Activated CD4-positive, alpha-beta T cell treated with anti-CD3 and anti-CD28 coated beads, Interleukin-2, amount 50 U/mL, for 48 hours (primary cell): ENCODE measurements around the gene CD151.

Source experiments
- DNase-seq, 2 experiments: peaks; one replicate each; pipeline ENCODE4 v3.0.0-alpha.2; 2020

CD151 gene

GRCh38 chr11:859394-860131 lies 26.8 kb downstream of the CD151 start:
- no peak for DNase-seq

GRCh38 chr11:860234-861104 lies 27.7 kb downstream of the CD151 start:
- no peak for DNase-seq

- DNase-seq = no peak
Observed at GRCh38 chr11:861105-861479, 28.3 kb downstream of the CD151 start.

- no peak for DNase-seq
Observed at GRCh38 chr11:862081-862661, 29.4 kb downstream of the CD151 start.

- DNase-seq = no peak
Observed at GRCh38 chr11:862696-863022, 29.9 kb downstream of the CD151 start.

- DNase-seq = no peak
Observed at GRCh38 chr11:863023-863909, 30.5 kb downstream of the CD151 start.

GRCh38 chr11:863910-864827 lies 31.4 kb downstream of the CD151 start:
- DNase-seq = no peak

GRCh38 chr11:864898-865297 lies 32.1 kb downstream of the CD151 start:
- no peak for DNase-seq

- no peak for DNase-seq
Observed at GRCh38 chr11:865462-866430, 33.0 kb downstream of the CD151 start.

- no peak for DNase-seq
Observed at GRCh38 chr11:866481-866880, 33.7 kb downstream of the CD151 start.

GRCh38 chr11:867856-868358 lies 35.2 kb downstream of the CD151 start:
- DNase-seq = no peak

GRCh38 chr11:868394-868793 lies 35.6 kb downstream of the CD151 start:
- no peak for DNase-seq

GRCh38 chr11:868802-869201 lies 36.0 kb downstream of the CD151 start:
- DNase-seq = no peak

GRCh38 chr11:869399-870126 lies 36.8 kb downstream of the CD151 start:
- DNase-seq = no peak

GRCh38 chr11:870127-870413 lies 37.3 kb downstream of the CD151 start:
- DNase-seq = no peak

- no peak for DNase-seq
Observed at GRCh38 chr11:870418-870817, 37.7 kb downstream of the CD151 start.

GRCh38 chr11:871472-871871 lies 38.7 kb downstream of the CD151 start:
- no peak for DNase-seq

GRCh38 chr11:872799-873198 lies 40.0 kb downstream of the CD151 start:
- DNase-seq = no peak

- no peak for DNase-seq
Observed at GRCh38 chr11:873706-874105, 41.0 kb downstream of the CD151 start.

- no peak for DNase-seq
Observed at GRCh38 chr11:875203-875602, 42.5 kb downstream of the CD151 start.
